SU-DHL-6 (cell line): ENCODE results near the gene CHN1.

Experiments used
- CTCF ChIP-seq: fragments of 200-600 bp; sonication (generic); IDR thresholded peaks from one replicate; pipeline ENCODE4 v1.5.1; 2017; ENCODE audit warnings: antibody characterized with exemption, mild to moderate bottlenecking, low read length, moderate library complexity; ENCODE audit not compliant: insufficient read depth, poor library complexity, severe bottlenecking
- EZH2phosphoT487 ChIP-seq: fragments of 200-600 bp; sonication (generic), shearing (Covaris generic); conservative IDR thresholded peaks from 2 replicates; pipeline ENCODE4 v1.6.1; 2018; ENCODE audit warnings: mild to moderate bottlenecking, antibody characterized with exemption, low read length, moderate library complexity, mixed read lengths

DNA sequence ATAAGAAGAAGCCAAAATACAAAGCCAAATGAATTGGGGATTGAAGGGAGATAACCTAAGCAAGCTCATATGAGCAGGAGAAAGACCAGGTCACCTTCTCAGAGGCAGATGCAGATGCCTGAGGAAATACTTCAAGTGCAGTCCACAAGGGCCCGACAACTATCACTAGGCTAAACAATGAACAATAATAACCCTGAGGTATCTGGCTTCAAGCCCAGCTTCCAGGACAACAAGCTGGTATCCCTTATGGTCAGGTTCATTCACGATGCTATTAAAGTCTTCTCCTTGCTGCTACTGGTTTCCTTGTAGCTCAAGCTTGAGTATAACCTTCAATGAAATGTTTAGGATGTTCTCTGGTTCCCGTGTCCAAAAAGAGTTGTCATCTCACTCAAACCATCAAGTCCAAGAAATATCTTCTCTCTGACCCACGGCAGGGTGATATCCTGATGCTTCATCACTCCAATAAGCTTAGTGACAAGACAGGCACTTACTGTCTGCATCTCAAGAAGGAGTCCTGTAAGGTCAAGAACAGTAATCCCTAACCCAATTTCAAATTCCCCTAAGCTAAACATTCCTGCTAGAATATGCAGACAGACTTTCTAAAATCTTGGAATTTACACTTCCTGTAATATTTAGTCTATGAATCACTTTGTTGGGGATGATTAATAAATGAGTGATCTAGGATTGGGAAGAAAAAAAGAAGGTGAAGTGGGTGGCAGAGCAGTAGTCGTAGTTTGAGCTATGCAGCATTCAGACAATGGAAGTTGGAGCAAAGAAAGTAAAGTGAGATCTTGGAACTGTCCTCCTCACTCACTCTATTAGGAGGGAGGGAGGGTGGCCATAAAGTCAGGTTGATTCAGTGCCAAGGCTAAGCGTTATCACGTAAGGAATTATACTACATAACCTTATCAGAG is 33.1 kb downstream of the CHN1 start:
- TF ChIP-seq CTCF = no peak
- no peak for TF ChIP-seq EZH2phosphoT487
